ENCODE measurements around the gene FRRS1L.

Gene FRRS1L

GRCh38 chr9:109206670-109207069, 39.6 kb upstream of the FRRS1L start:
- no peak for TF ChIP-seq CTCF (conservative IDR thresholded peaks at IDR 0.05; ENCODE audit: low read depth, low read length)
- Histone ChIP-seq H3K79me2 (ENCODE audit: insufficient read depth, low read depth) (no peaks in the 10 kb centered on the region), H4K20me1 (ENCODE audit: insufficient read depth) (no peaks in the 10 kb centered on the region), H3K27me3 (ENCODE audit: insufficient read depth, low read depth) (no peaks in the 10 kb centered on the region), H2AFZ (ENCODE audit: low read depth) (no peak overlapping the region), H3K36me3 (ENCODE audit: insufficient read depth) (no peaks in the 10 kb centered on the region), H3K4me2 (no peak overlapping the region), H3K4me3 (IDR thresholded peaks at IDR 0.05; ENCODE audit: insufficient read depth, low read depth, low read length) (no peak overlapping the region), H3K9ac (no peak overlapping the region), H3K27ac (no peak overlapping the region), H3K4me1 (ENCODE audit: low read depth, poor library complexity, severe bottlenecking) (no peaks in the 10 kb centered on the region)

GRCh38 chr9:109205526-109205925, 38.5 kb upstream of the FRRS1L start:
- no peak for TF ChIP-seq CTCF (conservative IDR thresholded peaks at IDR 0.05; ENCODE audit: low read depth, low read length)
- Histone ChIP-seq H3K4me1 (ENCODE audit: low read depth, poor library complexity, severe bottlenecking) (no peaks in the 10 kb centered on the region), H2AFZ (ENCODE audit: low read depth) (no peak overlapping the region), H3K27ac (no peak overlapping the region), H3K36me3 (ENCODE audit: insufficient read depth) (no peaks in the 10 kb centered on the region), H3K4me3 (IDR thresholded peaks at IDR 0.05; ENCODE audit: insufficient read depth, low read depth, low read length) (no peak overlapping the region), H3K79me2 (ENCODE audit: insufficient read depth, low read depth) (no peaks in the 10 kb centered on the region), H4K20me1 (ENCODE audit: insufficient read depth) (no peaks in the 10 kb centered on the region), H3K4me2 (no peak overlapping the region), H3K9ac (no peak overlapping the region), H3K27me3 (ENCODE audit: insufficient read depth, low read depth) (no peaks in the 10 kb centered on the region)

GRCh38 chr9:109203761-109204360, 36.8 kb upstream of the FRRS1L start:
- H3K79me2 ChIP-seq (ENCODE audit: insufficient read depth, low read depth) = no peaks in the 10 kb centered on the region
- H3K36me3 ChIP-seq (ENCODE audit: insufficient read depth) = no peaks in the 10 kb centered on the region
- no peaks in the 10 kb centered on the region for H3K4me1 ChIP-seq (ENCODE audit: low read depth, poor library complexity, severe bottlenecking)
- no peak overlapping the region for H3K4me2 ChIP-seq
- H3K27me3 ChIP-seq (ENCODE audit: insufficient read depth, low read depth) = no peaks in the 10 kb centered on the region
- no peak overlapping the region for H3K27ac ChIP-seq
- no peak overlapping the region for H3K9ac ChIP-seq
- H2AFZ ChIP-seq (ENCODE audit: low read depth) = no peak overlapping the region
- no peak for TF ChIP-seq CTCF (conservative IDR thresholded peaks at IDR 0.05; ENCODE audit: low read depth, low read length)
- H3K4me3 ChIP-seq (IDR thresholded peaks at IDR 0.05; ENCODE audit: insufficient read depth, low read depth, low read length) = no peak overlapping the region
- no peaks in the 10 kb centered on the region for H4K20me1 ChIP-seq (ENCODE audit: insufficient read depth)

- Histone ChIP-seq H3K27ac (no peak overlapping the region), H3K9ac (no peak overlapping the region), H2AFZ (ENCODE audit: low read depth) (no peak overlapping the region), H3K79me2 (ENCODE audit: insufficient read depth, low read depth) (no peaks in the 10 kb centered on the region), H3K36me3 (ENCODE audit: insufficient read depth) (no peaks in the 10 kb centered on the region), H3K27me3 (ENCODE audit: insufficient read depth, low read depth) (no peaks in the 10 kb centered on the region), H3K4me3 (IDR thresholded peaks at IDR 0.05; ENCODE audit: insufficient read depth, low read depth, low read length) (no peak overlapping the region), H3K4me2 (no peak overlapping the region), H4K20me1 (ENCODE audit: insufficient read depth) (no peaks in the 10 kb centered on the region), H3K4me1 (ENCODE audit: low read depth, poor library complexity, severe bottlenecking) (no peaks in the 10 kb centered on the region)
- no peak for TF ChIP-seq CTCF (conservative IDR thresholded peaks at IDR 0.05; ENCODE audit: low read depth, low read length)
Observed at GRCh38 chr9:109199676-109200075, 32.6 kb upstream of the FRRS1L start.

Data from KMS-11 (cell line).